ENCODE data around the gene HBP1.

GRCh38 chr7:107125475-107125874 is 43.3 kb upstream of the HBP1 start:
- TF ChIP-seq YY1 (IDR thresholded peaks at IDR 0.05; ENCODE audit: insufficient read depth, insufficient read length) (no peak), ZNF274 (IDR thresholded peaks at IDR 0.05; ENCODE audit: low read depth, low read length) (no peak), SUZ12 (IDR thresholded peaks at IDR 0.05; ENCODE audit: extremely low read depth, insufficient read depth, insufficient read length) (no peak)

Data from NT2/D1 (cell line).